Stomach (tissue), 9 donors: Measurements from ENCODE around the gene TALDO1. TPM values are rescaled to one million over a fixed set of nuclear protein-coding genes. Genes with fewer than 3 reads are reported as not detected.
A peak's percentile ranks its signal among the peaks of the same experiment; 100 is the strongest.

Source experiments
- DNase-seq, 2 donors: peaks; one replicate each; pipeline versions ENCODE4 v3.0.0 to v3.0.0-alpha.2; 2013 to 2019
- H3K27ac ChIP-seq, 5 donors: fragments of 200-600 bp in 4 of 5; sonication (generic) in 4 of 5; one replicate each; pipeline ENCODE4 v1.5.1; 2013 to 2019; ENCODE audit warnings: mild to moderate bottlenecking in 1 of 5, moderate library complexity in 1 of 5
- H3K27me3 ChIP-seq, 3 donors: fragments of 200-600 bp; sonication (generic); one replicate each; pipeline ENCODE4 v1.5.1; 2017 to 2019; ENCODE audit warnings: mixed run types in 1 of 3
- H3K36me3 ChIP-seq, 4 donors: fragments of 200-600 bp; sonication (generic); 1 replicate in 3 of 4; 2 replicates in 1 of 4; pipeline ENCODE4 v1.5.1; 2016 to 2019
- H3K4me1 ChIP-seq, 4 donors: fragments of 200-600 bp; sonication (generic); one replicate each; pipeline ENCODE4 v1.5.1; 2016 to 2019
- H3K4me3 ChIP-seq, 4 donors: fragments of 200-600 bp; sonication (generic) in 3 of 4; one replicate each; pipeline ENCODE4 v1.5.1; 2016 to 2019; ENCODE audit warnings: mild to moderate bottlenecking in 1 of 4
- H3K9me3 ChIP-seq, 4 donors: fragments of 200-600 bp; sonication (generic); one replicate each; pipeline ENCODE4 v1.5.1; 2016 to 2019
- CTCF ChIP-seq, 7 experiments: fragments of 450-650 bp in 4 of 7; fragments of 200-600 bp in 3 of 7; sonication (generic) in 3 of 7; IDR thresholded peaks; one replicate each; pipeline ENCODE4 v1.5.1; 2016 to 2019; ENCODE audit warnings: antibody characterized with exemption in 7 of 7, control low read depth in 2 of 7, mild to moderate bottlenecking in 1 of 7
- EP300 ChIP-seq: sonication (generic); formaldehyde crosslinking; IDR thresholded peaks from one replicate; pipeline ENCODE4 v1.6.1; 2017; ENCODE audit warnings: antibody characterized with exemption
- POLR2A ChIP-seq, 4 donors: fragments of 450-650 bp; IDR thresholded peaks; one replicate each; pipeline ENCODE4 v1.6.1; 2016; ENCODE audit warnings: antibody characterized with exemption in 4 of 4, control low read depth in 2 of 4, mild to moderate bottlenecking in 1 of 4, moderate library complexity in 1 of 4
- POLR2AphosphoS5 ChIP-seq, 3 donors: sonication (generic); formaldehyde crosslinking; IDR thresholded peaks; one replicate each; pipeline ENCODE4 v1.6.1; 2016; ENCODE audit warnings: antibody characterized with exemption in 3 of 3
- WGBS, 5 donors: extraction: QIAGEN DNeasy Blood & Tissue Kit in 3 of 5; methylation state at CpG; one replicate each; pipeline versions ENCODE4 v1.1.5 to v1.1.7; 2013 to 2018; 5-methylcytosine and 5-hydroxymethylcytosine counted together
- intact Hi-C: fragments of 100-400 bp; cut with DNase I; formaldehyde crosslinking; loops from one replicate; pipeline ENCODE4 v1.15.1; 2023; ENCODE audit warnings: low total_unique reads
- polyA plus RNA-seq, 3 donors: library from polyadenylated mRNA; stranded (reverse); fragments of 200-250 nt; gene quantifications; one replicate each; pipeline ENCODE4 v1.2.3, GENCODE V29; 2013
- total RNA-seq, 5 donors: library from RNA; depleted of rRNA; stranded (reverse); fragments of >200 nt; gene quantifications; one replicate each; pipeline versions ENCODE4 v1.1.0 to v1.2.3, GENCODE V29; 2014 to 2016
- donor health status: healthy with polysubstance abuse.
- donor health status: Bipolar disorder and iron deficiency.
- donor health status: healthy.

Gene TALDO1
- total and polyA plus RNA-seq, 8 donors: 85.9 to 258 (median 180) TPM

DNA sequence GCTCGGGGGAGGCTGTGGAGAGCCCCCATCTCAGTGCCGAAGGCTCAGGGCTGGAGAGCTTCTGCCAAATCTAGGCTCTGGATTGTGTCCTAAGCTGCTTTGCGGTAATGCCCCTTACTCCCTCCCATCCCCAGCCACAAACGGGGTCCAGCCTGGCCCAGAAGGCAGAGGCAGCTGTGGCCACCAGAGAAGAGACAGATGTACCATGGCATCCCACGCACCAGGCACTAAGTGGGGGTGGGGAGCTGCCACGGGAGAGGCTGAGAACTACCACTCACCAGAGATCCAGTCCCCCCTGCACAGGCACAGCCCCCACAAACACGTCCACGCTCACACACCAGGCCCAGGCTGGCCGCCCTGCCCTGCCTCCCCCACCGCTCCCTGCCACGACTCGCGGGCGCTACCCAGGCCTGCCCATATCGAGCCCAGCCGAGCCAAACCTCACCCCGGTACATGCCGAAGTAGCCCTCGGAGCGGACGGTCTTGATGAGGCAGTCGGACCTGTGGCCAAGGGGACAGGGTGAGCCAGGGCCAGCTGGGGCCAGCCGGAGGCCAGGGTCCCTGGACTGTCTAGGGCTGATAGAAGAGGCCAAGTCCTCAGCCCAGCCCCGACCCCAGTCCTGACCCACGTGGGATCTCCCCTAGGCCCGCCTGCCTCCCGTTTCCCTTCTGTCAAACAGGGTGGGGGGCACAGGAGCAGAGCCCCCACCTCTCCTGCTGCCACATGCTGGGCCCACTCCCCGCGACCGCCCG is 46.9 kb downstream of the TALDO1 start:
- no peaks in the 10 kb centered on the region for H3K9me3 ChIP-seq
- intact Hi-C loops: no loop called here
- H3K36me3 ChIP-seq: peaks cover 17 to 40% (median 29%) of the 10 kb centered on the region in 4 donors
- 77 to 90% (median 79%) methylated on average over 28 to 31 of the region's 31 CpGs for WGBS, 5 donors
- H3K4me3 ChIP-seq: peak overlapping the region in 3 of 4 donors; percentile 66 to 96 (median 87)
- H3K27me3 ChIP-seq: peaks cover 5 to 22% (median 10%) of the 10 kb centered on the region in 3 donors
- TF ChIP-seq POLR2AphosphoS5 (IDR thresholded peaks at IDR 0.05) (no peak), POLR2A (IDR thresholded peaks at IDR 0.05) (no peak), CTCF (IDR thresholded peaks at IDR 0.05) (no peak), EP300 (no peak)
- peak overlapping the region in 2 of 5 donors; percentile 87 to 91 for H3K27ac ChIP-seq
- peaks cover 37 to 60% (median 46%) of the 10 kb centered on the region in 4 donors for H3K4me1 ChIP-seq
- DNase-seq: no peak

DNA sequence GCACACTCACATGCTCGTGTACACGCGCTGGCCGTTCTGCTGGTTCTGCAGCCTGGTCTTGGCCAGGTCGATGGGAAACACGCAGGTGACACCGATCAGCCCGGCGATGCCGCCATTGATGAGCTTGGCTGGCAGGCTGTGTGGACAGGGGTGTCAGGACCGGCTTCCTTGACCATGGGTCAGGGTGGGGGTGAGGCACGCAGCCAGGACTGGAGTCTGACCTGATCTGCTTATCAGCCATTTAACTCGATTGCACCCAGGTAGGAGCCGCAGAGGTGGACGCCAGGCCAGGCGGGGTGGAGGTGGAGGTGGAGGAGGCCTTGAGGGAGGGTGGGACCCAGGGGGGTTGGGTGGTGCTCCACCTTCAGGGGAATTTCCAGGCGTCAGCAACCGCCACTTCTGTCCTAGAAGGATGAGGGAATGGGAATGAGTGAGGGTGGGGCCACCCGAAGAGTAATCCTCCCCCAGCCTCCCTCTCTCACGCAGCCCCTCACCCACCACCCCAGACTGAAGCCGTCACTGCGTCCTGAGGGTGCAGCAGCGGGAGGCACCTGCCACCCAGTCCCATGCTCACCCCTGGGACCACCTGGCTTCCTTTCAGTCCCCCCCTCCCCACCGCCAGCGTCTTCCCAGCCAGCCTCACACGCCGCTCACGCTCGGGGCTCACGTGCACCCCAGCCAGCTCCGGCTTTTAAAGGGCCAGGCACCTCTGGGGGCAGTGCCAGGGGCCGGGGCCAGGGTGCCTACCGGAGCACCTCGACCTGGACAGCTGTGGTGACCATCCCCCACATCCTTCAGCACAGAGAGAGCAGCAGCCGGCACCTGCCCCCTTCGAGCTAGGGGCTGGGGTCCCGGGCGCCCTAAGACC is 47.7 kb downstream of the TALDO1 start:
- no peak for TF ChIP-seq EP300
- no peak for TF ChIP-seq CTCF (IDR thresholded peaks at IDR 0.05)
- no peak for TF ChIP-seq POLR2AphosphoS5 (IDR thresholded peaks at IDR 0.05)
- TF ChIP-seq POLR2A (IDR thresholded peaks at IDR 0.05): no peak
- WGBS, 5 donors: 20 to 39% (median 31%) methylated on average over 32 to 38 of the region's 38 CpGs
- intact Hi-C loops: no loop called here
- H3K4me1 ChIP-seq: peaks cover 34 to 52% (median 41%) of the 10 kb centered on the region in 4 donors
- H3K36me3 ChIP-seq: peaks cover 20 to 48% (median 37%) of the 10 kb centered on the region in 4 donors
- H3K4me3 ChIP-seq: peak overlapping the region; percentile 66 to 96 (median 77)
- H3K27me3 ChIP-seq: peaks cover under 1 to 14% (median 2%) of the 10 kb centered on the region in 3 donors
- DNase-seq: peak; percentile 64 to 73
- no peaks in the 10 kb centered on the region for H3K9me3 ChIP-seq
- peak overlapping the region; percentile 86 to 92 (median 89) for H3K27ac ChIP-seq

DNA sequence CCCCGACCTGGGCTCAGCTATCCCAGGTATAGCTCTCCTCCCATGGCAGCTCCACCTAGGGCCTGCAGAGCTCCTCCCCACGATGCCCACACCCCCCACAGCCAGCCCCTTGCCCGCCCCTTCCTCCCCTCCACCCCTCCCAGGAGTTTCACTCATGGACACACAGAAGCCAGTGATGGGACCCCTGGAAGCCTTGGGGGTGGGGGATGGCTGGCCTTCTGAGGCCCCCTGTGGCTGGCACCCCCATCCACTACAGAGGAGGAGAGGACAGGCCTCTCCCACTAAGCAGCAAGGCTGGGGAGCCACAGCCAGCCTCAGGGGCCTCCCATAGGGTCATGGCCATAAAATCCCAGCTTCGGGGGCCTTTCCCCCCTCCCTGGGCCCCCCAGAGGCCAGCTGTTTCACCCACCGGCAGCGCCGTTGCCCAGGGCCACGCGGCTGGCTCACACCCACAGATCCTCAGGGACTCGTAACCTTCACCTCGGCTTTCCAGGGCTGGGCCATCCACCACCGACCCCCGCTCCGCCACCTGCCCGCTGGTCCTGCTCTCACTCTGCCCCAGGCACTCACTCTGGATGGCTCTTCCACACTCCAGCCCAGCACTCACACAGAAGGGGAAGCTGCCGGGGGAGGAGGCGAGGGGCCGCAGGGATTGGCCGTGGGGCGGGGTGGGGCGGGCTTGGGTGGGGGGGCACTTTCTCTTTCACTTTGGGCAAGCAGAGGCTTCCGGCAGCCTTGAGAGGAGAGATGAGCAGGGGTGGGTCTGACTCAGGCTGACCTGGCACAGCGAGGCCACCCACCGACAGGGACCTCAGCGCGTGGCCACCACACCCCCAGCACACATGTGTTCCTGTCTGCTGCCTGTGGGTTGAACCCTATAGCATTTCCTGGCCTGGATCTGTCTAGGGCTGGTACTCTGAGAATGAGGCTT is 48.6 kb downstream of the TALDO1 start:
- Histone ChIP-seq H3K36me3 (peaks cover 21 to 57% (median 46%) of the 10 kb centered on the region in 4 donors), H3K27ac (peak overlapping the region; percentile 86 to 92 (median 90)), H3K9me3 (no peaks in the 10 kb centered on the region), H3K4me3 (peak overlapping the region; percentile 66 to 96 (median 77)), H3K4me1 (peaks cover 34 to 49% (median 39%) of the 10 kb centered on the region in 4 donors), H3K27me3 (peaks cover 0 to 5% (median 0%) of the 10 kb centered on the region in 3 donors)
- TF ChIP-seq POLR2AphosphoS5 (IDR thresholded peaks at IDR 0.05): peak in 2 of 3 donors; percentile 53 to 66
- TF ChIP-seq CTCF (IDR thresholded peaks at IDR 0.05): no peak
- 2 to 3% (median 2%) methylated on average over 8 to 26 of the region's 26 CpGs for WGBS, 5 donors
- peak; percentile 77 to 93 for DNase-seq
- intact Hi-C loops: no loop called here
